RPMI8226 (cell line): ENCODE data around the gene GPD1.

Experiments used
- DNase-seq: peaks from one replicate; pipeline ENCODE4 v3.0.0-alpha.2; 2015

GPD1 gene

GRCh38 chr12:50103767-50104321 lies at the start of gene GPD1:
TSS of gene GPD1 (plus strand) at chr12:50104008. CDS start at chr12:50104051, 43 bp downstream.
- peak; percentile 92 for DNase-seq

GRCh38 chr12:50055831-50056638 lies 47.8 kb upstream of the GPD1 start:
- DNase-seq, result peak; percentile 69

GRCh38 chr12:50056639-50056976 lies 47.2 kb upstream of the GPD1 start:
- DNase-seq, result no peak

DNA sequence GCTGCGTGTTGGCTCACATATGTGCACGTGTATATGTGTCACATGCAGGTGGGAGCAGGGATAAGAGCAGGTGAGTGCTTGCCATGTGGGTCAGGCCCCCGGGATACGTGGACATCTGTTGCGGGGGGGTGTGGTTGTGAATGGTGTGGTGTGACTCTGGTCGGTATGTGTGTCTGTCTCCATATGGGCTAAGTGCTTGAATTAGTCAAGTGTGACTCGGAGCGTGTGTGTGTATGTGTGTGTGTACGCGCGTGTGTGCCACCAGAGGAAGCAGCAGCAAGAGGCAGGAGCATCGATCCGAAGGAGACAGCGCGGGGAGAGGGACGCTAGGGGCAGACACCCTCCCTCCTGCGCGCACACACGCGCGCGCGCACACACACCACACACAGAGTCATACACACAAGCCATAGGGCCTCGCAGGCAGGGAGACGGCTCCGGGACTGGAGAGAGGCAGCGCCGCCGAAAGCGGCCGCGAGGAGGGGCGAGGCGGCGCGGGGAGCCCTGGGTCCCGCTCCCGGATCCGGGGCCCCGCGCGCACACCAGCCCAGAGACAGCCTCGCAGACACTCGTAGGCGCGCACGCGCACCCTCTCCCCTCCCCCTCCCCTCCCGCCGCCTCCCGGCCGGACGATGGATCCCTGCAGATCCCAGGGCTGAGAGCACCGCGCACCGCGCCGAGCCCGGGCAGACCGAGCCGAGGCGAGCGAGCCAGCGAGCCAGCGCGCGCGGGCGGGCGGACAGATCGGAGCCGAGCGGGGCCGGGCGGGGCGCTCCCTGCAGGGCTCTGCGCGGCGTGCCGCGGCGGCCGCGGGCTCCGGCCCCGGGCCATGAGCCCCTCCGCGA lies 46.6 kb upstream of the GPD1 start, which contains the start of gene ASIC1:
Gene ASIC1 (plus strand): TSS at position 597 of the 842 bp plus-strand sequence. CDS start 1,171 bp downstream, outside the sequence.
- DNase-seq, result peak; percentile 49

GRCh38 chr12:50057896-50058670 lies 45.7 kb upstream of the GPD1 start:
- DNase-seq, result no peak

DNA sequence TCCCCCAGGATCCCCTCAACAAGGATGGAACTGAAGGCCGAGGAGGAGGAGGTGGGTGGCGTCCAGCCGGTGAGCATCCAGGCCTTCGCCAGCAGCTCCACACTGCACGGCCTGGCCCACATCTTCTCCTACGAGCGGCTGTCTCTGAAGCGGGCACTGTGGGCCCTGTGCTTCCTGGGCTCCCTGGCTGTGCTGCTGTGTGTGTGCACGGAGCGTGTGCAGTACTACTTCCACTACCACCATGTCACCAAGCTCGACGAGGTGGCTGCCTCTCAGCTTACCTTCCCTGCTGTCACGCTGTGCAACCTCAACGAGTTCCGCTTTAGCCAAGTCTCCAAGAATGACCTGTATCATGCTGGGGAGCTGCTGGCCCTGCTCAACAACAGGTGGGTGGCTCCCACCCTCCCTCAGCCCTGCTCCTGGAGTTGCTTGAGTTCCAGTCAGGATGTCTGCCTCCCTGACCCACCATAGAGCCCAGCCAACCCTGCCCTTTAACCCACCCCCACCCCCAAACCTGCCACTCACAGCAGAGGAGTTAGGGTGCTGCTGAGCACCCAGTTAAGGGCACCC lies 45.0 kb upstream of the GPD1 start:
- no peak for DNase-seq

DNA sequence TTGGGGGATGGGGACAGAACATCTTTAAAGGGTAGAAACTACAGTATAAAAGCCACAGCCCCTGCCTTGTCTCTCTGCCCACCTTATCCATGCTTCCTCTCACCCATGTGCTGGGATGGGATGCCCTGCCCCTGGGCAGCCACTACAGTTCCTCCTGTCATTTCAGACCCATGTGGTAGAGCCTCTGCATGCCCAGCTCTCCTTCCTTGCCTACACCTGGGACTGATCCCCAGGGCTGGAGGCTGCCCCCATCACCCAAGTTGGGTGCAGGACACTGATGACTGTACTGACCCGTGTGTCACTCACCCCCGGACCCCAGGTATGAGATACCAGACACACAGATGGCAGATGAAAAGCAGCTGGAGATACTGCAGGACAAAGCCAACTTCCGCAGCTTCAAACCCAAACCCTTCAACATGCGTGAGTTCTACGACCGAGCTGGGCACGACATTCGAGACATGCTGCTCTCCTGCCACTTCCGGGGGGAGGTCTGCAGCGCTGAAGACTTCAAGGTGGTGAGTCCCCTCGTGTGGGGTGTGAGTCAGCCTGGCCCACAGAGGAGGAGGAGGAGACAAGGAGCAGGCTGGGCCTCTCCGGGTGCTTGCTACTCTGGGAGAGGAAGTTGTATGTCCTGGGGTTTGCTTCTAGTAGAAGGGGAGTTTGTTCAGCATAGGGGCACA lies 44.2 kb upstream of the GPD1 start:
- DNase-seq, result no peak

DNA sequence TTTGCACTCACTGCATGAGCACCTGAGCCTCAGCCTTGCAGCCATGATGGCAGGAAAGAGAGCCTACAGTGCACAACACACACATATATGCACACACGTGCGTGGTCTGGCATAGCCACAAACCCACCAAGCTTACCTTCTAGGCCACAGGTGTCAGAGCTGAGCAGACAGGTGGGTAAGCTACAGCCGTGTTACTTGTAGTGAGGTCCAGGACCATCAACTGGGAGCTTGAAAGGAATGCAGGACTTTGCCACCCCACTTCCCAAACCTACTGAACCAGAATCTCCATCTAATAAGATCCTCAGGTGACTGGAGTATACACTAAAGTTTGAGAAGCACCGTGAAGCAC lies 43.7 kb upstream of the GPD1 start:
- DNase-seq, result no peak

- no peak for DNase-seq
These were observed 42.6 kb upstream of the GPD1 start for GRCh38 chr12:50061171-50061570.

GRCh38 chr12:50061946-50062686 lies 41.7 kb upstream of the GPD1 start:
- DNase-seq, result peak; percentile 44

DNA sequence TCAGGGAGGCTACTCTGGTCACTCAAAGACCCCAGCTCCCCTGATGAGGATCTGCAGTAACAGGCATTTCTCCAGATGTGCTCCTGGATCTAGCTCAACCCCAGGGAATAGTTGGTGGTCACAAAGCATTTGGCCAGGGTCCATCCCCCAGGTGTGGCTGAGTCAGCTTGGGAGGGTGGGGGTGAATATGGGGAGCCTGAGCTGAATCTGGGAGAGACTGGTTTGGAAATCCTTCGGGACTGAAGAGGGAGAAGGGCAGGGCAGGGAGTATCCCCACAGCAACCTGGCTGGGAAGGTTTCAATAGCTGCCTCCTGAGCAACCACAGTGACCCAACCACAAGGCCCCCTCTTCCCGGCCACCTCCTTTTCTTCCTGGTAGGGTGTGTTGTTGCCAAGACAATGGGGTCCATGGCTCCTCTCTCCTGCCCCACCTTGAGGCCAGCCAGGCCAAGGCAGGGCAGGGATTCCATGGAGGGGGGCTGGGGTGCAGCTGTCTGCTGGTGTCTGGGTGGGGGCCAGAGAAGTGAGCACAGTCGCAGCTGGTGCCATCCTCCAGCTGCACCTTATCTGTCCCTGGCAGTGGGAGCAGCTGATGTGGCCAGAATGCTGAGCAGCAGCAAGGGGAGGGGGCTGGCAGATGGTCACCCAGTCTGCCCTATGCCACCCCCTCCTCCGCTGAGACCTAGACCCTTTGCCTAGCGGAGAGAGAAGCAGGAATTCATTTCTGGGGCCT lies 40.9 kb upstream of the GPD1 start:
- peak; percentile 63 for DNase-seq

DNA sequence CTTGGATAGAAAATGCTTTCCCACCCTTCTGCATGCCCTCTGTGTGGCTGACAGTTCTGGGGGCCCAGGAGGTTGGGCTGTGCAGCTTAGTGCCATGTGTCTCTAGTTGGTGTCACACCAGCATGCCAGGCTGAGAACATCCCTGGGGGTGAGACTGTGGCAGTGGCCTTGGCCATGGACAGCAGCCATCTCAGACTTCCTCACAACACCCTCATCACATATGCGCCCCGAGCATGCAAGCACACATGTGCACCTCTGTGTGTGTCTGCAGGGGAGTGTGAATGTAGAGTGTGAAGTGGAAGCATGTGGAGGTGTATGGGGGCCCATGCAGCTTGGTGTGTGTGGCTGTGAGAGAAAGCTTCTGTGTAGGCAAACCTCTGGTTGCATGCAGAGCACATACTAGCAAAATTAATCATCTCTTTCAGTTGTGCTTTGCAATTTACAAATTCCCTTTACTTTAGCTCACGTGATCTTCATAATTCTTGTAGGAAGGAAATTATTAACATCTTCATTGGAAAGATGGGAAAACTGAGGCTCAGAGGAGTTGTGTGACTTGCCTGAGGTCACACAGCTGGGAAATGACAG lies 38.0 kb upstream of the GPD1 start:
- no peak for DNase-seq

DNA sequence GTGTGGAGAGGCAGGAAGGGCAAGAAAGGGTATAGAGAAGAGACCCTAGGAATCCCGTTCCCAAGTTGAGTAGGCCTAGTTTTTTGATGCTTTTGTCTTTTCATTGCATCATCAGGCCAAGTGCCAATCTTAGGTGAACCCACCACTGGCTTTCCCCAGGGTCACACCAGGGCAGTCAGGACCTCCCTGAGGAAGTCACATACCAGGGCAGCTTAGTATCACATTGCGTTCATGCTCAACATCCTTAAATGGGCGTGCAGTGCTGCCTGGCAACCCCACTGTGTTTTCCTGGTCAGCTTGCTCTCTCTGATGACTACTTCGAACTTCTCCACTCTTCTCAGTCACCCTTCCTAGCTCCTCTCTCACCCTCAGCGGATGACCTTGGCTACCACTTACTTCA lies 37.4 kb upstream of the GPD1 start:
- no peak for DNase-seq

DNA sequence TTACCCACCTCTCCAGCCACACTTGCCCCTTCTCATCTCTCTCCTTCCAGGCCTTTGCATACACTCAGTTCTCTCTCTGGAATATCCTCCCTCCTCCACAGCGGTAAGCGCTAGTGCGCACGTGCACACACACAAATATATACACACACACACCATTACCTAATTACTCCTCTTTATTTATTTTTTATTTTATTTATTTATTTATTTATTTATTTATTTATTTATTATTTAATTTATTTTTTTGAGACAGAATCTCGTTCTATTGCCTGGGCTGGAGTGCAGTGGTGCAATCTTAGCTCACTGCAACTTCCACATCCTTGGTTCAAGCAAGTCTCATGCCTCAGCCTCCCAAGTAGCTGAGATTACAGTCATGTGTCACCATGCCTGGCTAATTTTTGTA lies 34.7 kb upstream of the GPD1 start:
- DNase-seq, result no peak

- no peak for DNase-seq
These were observed 34.3 kb upstream of the GPD1 start for GRCh38 chr12:50069539-50069938.

DNA sequence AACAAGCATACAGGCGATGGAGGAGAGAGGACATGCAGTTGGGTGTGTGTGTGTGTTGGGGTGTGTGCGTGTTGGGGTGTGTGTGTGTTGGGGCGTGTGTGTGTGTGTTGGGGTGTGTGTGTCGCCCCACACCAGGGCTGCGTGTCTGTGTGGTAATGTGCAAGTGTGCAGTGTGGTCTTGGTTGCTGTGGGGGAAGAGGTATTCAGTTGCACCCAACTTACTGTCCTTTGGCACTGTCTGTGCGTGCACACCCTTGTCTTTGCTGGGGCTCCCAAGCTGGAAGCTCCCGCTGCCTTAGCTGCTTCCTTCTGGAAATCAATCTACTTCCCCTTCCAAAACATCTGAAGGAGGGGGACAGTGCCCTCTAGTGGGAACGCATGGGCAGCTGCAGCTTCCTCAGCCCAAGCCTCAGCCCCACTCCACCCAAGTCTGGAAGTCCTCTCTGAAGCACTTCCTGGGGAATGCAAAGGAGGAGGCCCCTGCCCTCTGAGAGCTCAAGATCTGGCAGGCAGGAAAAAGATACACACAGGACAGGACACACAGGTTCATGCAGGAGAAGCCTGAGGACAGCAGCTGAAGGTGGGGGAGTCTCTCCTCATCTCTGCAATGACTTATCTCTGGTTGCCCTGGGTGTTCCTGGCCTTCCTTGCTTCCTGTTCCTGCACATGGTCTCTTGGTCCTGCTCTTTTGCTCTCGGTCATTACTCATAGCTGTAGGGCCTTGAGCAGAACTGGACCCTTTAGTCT lies 33.3 kb upstream of the GPD1 start:
- DNase-seq, result peak; percentile 72

DNA sequence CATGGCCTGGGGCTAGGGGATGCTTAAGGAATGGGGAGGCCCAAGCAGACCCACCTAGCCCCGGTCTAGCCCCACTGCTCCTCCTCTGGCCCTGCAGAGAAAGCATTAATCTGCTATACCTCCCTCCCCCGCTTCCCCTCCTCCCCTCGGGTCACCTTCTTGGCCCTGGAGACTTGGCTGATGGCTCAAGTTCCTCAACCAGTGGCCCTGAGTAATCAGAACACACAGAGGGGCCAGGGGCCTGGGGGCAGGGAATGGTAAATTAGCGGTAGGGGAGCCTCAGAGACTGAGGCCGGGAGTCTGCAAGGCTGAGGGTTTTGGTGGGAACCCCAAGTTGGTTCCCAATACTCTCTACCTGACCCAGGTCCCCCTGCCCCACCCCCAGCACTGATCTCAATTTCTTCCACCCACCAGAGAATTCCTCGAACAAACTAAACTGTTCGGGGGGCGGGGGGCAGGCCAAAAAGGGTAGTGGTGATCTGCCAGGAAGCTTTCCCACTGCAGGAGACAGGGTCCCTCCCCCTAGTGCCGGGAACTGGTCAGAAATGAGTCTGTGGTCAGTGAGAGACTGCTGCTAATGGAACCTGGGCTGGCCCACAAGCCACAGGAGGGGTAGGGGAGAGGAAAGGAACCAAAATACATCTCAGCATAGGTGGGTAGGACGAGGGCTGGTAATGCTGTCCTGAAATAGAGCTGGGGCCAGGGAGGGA lies 31.5 kb upstream of the GPD1 start:
- DNase-seq, result no peak

DNA sequence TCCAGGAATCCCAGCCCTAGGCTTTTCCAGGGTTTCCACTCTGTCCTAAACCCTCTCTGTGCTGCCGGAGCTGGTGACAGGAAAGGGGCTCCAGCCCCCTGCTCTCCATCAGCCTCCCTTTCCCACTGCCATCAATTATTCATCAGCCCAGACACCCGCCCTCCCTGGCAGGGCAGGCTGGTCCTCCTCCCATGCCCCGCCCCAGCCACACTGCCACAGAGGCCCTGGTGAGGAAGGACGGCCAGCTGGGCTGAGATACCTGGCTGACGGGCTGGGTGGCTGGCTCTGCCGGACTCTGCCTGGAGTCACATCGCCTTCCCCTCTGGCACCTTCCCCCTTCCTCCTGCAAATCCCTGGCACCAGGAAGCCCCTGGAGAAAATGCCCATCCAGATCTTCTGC lies 30.6 kb upstream of the GPD1 start:
- DNase-seq, result no peak

GRCh38 chr12:50073712-50074111 lies 30.1 kb upstream of the GPD1 start:
- DNase-seq, result no peak
